Embryonic facial prominence (tissue), 1 donor: ENCODE measurements around the gene NSD1.
"Not testable (repeated sequence)": the region's sequence is repeated elsewhere in the genome, so short reads cannot be mapped to it uniquely, and the experiment has no call there.

Experiments
- DNase-seq: peaks from one replicate; pipeline ENCODE4 v3.0.0-alpha.2; 2016; ENCODE audit errors: extremely low spot score

NSD1 gene

DNA sequence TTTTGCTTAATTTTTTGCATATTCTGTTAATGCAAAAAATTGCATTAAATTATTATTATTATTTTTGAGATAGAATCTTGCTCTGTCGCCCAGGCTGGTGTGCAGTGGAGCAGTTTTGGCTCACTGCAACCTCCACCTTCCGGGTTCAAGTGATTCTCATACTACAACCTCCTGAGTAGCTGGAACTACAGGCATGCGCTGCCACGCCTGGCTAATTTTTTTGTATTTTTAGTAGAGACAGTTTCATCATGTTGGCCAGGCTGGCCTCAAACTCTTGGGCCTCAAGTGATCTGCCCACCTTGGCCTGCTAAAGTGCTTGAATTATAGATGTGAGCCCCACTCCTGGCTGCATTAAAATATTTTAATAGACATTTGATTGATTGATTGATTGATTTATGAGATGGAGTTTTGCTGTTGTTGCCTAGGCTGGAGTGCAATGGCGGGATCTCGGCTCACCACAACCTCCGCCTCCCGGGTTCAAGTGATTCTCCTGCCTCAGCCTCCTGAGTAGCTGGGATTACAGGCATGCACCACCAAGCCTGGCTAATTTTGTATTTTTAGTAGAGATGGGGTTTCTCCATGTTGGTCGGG, 44.4 kb downstream of the NSD1 start:
- DNase-seq, result not testable (repeated sequence)

- DNase-seq, result no peak
Observed at GRCh38 chr5:177178733-177179304, 45.2 kb downstream of the NSD1 start.

DNA sequence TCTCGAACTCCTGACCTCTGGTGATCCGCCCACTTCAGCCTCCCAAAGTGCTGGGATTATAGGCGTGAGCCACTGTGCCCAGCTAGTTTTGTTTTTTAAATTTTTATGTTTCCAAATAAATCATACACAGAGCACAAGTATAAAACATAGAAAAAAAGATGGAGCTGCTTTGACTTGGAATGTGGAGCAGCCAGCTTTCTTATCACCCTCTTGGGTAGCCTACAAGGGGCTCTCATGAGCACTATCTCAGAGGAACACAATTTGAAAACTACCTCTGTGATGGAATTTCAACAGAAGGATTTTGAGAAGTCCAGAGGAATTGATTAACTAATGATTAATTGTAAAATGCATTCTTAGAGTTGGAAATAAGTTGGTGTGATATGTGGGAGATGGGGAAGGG, 45.9 kb downstream of the NSD1 start:
- no peak for DNase-seq

DNA sequence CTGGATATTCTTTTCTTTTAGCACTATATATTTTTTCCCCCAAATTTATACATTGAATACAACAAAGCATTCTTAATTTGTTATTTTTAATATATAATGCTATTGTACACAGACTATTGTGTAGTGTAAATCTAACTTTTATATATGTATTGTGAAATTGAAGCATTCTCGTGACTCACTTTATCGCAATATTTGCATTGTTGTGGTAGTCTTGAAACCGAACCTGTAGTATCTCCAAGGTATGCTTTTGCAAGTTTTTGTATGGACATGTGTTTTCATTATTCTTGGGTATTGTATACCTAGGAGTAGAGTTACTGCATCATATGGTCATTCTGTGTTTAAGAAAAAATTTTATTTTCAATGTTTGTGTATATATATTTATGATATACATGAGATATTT, 49.6 kb downstream of the NSD1 start:
- no peak for DNase-seq

- no peak for DNase-seq
Observed at GRCh38 chr5:177183766-177184360, 50.3 kb downstream of the NSD1 start.

DNA sequence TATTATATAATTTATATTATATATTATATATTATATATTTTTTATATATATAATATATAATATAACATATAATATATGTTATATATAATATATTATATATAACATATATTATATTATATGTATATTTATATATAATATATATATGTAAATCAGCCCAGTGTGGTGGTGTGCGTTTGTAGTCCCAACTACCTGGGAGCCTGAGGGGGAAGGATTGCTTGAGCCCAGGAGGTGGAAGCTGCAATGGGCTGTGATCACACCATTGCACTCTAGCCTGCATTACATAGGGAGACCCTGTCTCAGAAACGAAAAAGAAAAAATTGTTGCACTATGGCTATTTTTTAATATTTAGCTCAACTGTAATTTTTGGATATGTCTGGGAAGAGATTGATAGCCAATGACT, 52.4 kb downstream of the NSD1 start:
- DNase-seq, result no peak

GRCh38 chr5:177186645-177187044, 53.1 kb downstream of the NSD1 start:
- DNase-seq, result no peak

GRCh38 chr5:177188775-177189174, 55.2 kb downstream of the NSD1 start:
- DNase-seq, result no peak

DNA sequence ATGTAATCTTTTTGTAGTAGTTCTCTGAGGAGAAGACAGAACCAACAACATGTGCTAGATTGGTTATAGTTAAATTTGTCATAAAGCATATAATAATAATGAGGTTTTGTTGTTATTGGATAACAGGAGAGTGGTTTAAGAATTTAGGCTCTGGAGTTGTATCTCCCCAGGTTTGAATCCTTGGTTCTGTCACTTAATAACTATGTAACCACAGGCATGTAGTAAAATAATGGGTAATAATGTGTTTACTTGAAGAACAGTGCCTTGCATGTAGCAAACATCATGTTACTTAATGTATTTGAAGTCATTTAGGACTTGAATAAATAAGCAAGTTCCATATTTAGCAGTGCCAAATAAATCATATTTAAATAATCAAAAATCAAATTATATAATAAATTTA, 55.8 kb downstream of the NSD1 start:
- no peak for DNase-seq

DNA sequence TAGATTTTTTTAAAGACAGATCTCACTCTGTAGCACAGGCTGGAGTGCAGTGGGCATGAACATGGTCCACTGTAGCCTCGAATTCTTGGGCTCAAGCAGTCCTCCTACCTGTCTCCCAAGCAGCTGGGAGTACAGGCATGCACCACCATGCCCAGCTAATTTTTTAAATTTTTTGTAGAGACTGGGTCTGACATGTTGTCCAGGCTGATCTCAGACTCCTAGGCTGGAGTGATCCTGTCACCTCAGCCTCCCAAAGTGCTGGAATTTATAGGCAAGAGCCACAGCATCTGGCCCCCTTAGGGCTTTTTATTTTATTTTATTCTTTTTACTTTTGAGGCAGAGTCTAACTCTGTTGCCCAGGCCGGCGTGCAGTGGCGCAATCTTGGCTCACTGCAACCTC, 56.4 kb downstream of the NSD1 start:
- no peak for DNase-seq

DNA sequence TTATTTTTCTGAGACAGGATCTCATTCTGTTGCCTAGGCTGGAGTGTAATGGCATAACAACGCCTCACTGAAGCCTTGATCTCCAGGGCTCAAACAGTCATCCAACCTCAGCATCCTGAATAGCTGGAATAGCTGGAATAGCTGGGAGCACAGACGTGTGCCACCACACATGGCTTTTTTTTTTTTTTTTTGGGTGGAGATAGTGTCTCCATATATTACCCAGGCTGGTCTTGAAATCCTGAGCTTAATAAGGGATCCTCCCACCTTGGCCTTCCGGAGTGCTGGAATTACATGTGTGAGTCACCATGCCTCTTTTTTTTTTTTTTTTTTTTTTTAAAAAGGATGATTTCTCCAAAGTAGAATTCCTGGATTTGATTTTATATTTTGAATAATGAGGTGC, 60.7 kb downstream of the NSD1 start:
- DNase-seq, result no peak

- no peak for DNase-seq
Observed at GRCh38 chr5:177195307-177195952, 61.9 kb downstream of the NSD1 start.

- DNase-seq, result no peak
Observed at GRCh38 chr5:177198738-177199137, 65.2 kb downstream of the NSD1 start.

DNA sequence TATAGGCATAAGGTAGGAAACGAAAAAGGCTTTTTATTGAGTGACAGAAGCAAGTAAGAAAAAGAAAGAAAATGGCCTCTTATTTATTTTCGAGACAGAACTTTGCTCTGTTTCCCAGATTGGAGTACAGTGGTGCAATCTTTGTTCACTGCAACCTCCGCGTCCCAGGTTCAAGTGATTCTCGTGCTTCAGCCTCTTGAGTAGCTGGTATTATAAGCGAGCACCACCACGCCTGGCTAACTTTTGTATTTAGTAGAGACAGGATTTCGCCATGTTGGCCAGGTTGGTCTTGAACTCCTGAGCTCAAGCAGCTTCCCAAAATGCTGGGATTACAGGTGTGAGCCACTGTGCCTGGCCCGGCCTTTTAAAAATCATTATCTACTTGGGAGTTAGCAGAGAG, 70.7 kb downstream of the NSD1 start:
- DNase-seq, result no peak

GRCh38 chr5:177209610-177210009, 76.0 kb downstream of the NSD1 start:
- no peak for DNase-seq

DNA sequence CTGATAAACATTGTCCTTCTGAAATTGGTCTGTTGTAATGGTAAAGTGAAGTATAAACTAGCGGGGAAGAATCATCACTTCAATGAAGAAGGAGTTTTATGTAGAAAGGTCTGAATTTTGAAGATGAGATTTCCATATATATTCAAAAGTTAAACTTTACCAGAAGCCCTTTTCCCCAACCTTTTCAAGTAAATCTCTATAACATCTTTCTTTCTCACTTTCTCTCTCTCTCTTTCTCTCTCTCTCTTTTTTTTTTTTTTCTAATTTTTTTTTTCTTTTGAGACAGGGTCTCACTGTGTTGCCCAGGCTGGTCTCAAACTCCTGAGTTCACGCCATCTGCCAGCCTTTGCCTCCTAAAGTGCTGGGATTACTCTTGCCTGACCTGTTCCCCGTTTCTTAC, 78.7 kb downstream of the NSD1 start:
- DNase-seq, result no peak

GRCh38 chr5:177220576-177220975, 87.0 kb downstream of the NSD1 start:
- no peak for DNase-seq

DNA sequence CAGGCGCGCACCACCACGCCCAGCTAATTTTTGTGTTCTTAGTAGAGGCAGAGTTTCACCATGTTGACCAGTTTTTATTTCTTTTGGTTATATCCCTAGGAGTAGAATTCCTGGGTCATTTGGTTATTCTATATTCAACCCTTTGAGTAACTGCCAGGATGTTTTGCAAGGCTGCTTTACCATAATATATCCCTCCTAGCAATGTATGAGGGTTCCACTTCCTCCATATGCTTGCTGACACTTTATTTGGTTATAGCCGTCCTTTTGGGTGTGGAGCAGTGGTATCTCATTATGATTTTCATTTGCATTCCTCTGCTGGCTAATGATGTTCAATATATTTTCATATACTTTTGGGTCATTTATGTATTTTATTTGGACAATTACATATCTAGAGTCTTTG, 88.7 kb downstream of the NSD1 start:
- no peak for DNase-seq

GRCh38 chr5:177225798-177226197, 92.2 kb downstream of the NSD1 start:
- no peak for DNase-seq

- no peak for DNase-seq
Observed at GRCh38 chr5:177226860-177227259, 93.3 kb downstream of the NSD1 start.

DNA sequence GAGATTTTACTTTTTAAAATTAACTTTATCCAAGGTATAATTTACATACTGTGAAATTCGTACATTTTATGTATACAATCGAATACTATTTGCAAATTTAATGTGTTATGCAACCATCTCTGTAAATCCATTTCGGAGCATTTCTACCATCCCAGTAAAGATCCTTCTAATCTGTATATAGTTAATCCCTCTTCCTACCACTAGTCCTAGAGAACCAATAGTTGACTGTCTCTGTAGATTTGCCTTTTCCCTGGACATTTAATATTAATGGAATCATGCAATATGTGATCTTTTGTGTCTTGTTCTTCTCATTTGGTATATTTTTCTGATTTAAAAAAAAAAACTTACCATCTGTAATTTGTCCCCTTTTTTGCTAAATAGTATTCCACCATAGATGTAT, 95.2 kb downstream of the NSD1 start:
- DNase-seq, result no peak

- no peak for DNase-seq
Observed at GRCh38 chr5:177230660-177231059, 97.1 kb downstream of the NSD1 start.
